Right lung (tissue), 5 donors: ENCODE results near the gene VENTX. TPM values are rescaled to one million over a fixed set of nuclear protein-coding genes. Genes with fewer than 3 reads are reported as not detected.
"Not testable (repeated sequence)": the region's sequence is repeated elsewhere in the genome, so short reads cannot be mapped to it uniquely, and the experiment has no call there.

ENCODE experiments used
- DNase-seq, 2 donors: peaks; one replicate each; pipeline ENCODE4 v3.0.0-alpha.2; 2013
- polyA plus RNA-seq, 5 donors: library from polyadenylated mRNA; unstranded; fragments of 120-200 nt; gene quantifications; one replicate each; pipeline versions ENCODE4 v1.2.1 to v1.2.3, GENCODE V29; 2013; ENCODE audit warnings: inconsistent platforms in 1 of 5, low replicate concordance in 1 of 5; ENCODE audit not compliant: insufficient read length in 5 of 5, insufficient read depth in 1 of 5

VENTX gene
- polyA plus RNA-seq, 5 donors: 0.09 to 0.32 (median 0.21) TPM

GRCh38 chr10:133254421-133255120, 16.9 kb downstream of the VENTX start:
- DNase-seq: no peak

- DNase-seq: no peak
Observed at GRCh38 chr10:133255323-133255722, 17.7 kb downstream of the VENTX start.

- no peak for DNase-seq
Observed at GRCh38 chr10:133257489-133258065, 19.9 kb downstream of the VENTX start.

- DNase-seq: no peak
Observed at GRCh38 chr10:133258066-133258817, 20.6 kb downstream of the VENTX start.

GRCh38 chr10:133258818-133259601, 21.4 kb downstream of the VENTX start:
- peak; percentile 62 to 73 for DNase-seq

GRCh38 chr10:133259602-133259989, 21.9 kb downstream of the VENTX start:
- DNase-seq: no peak

GRCh38 chr10:133260895-133261725, 23.5 kb downstream of the VENTX start:
- peak in 1 of 2 donors; percentile 54 for DNase-seq

- peak in 1 of 2 donors; percentile 63 for DNase-seq
Observed at GRCh38 chr10:133261726-133262325, 24.2 kb downstream of the VENTX start.

- no peak for DNase-seq
Observed at GRCh38 chr10:133262696-133263095, 25.0 kb downstream of the VENTX start.

GRCh38 chr10:133263674-133264073, 26.0 kb downstream of the VENTX start:
- DNase-seq: no peak

- DNase-seq: no peak
Observed at GRCh38 chr10:133264461-133264860, 26.8 kb downstream of the VENTX start.

GRCh38 chr10:133265052-133265451, 27.4 kb downstream of the VENTX start:
- DNase-seq: not testable (repeated sequence)

- no peak for DNase-seq
Observed at GRCh38 chr10:133266056-133266795, 28.6 kb downstream of the VENTX start.

- DNase-seq: no peak
Observed at GRCh38 chr10:133267293-133267692, 29.6 kb downstream of the VENTX start.

GRCh38 chr10:133267829-133268228, 30.2 kb downstream of the VENTX start:
- DNase-seq: no peak

GRCh38 chr10:133268532-133268931, 30.9 kb downstream of the VENTX start:
- no peak for DNase-seq

- no peak for DNase-seq
Observed at GRCh38 chr10:133269367-133269766, 31.7 kb downstream of the VENTX start.

- no peak for DNase-seq
Observed at GRCh38 chr10:133270204-133270603, 32.5 kb downstream of the VENTX start.

- DNase-seq: no peak
Observed at GRCh38 chr10:133270773-133271297, 33.2 kb downstream of the VENTX start.
